Activated T-cell treated with anti-CD3 and anti-CD28 coated beads, Interleukin-2, amount 50 U/mL, for 1 hour (primary cell): Measurements from ENCODE around the gene THRB.
"Not testable (repeated sequence)": the region's sequence is repeated elsewhere in the genome, so short reads cannot be mapped to it uniquely, and the experiment has no call there.

ENCODE experiments used
- DNase-seq: peaks from one replicate; pipeline ENCODE4 v3.0.0-alpha.2; 2020

Gene THRB

DNA sequence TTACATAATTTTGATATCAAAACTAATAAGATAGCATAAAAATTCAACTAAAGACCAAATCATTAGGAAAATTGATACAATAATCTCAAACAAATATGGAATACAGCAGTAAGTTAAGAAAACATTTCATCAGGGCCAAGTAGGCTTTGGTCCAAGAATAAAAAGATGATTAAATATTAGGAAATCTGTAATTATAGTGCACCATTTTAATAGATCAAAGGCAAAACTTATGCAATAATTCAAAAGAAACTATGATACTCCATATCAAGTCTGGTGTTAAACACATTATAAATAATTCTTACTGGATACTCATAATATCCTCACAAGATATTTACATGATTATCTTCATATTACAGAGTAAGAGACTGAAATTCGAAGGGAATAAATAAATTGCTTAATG is 51.2 kb downstream of the THRB start:
- no peak for DNase-seq

DNA sequence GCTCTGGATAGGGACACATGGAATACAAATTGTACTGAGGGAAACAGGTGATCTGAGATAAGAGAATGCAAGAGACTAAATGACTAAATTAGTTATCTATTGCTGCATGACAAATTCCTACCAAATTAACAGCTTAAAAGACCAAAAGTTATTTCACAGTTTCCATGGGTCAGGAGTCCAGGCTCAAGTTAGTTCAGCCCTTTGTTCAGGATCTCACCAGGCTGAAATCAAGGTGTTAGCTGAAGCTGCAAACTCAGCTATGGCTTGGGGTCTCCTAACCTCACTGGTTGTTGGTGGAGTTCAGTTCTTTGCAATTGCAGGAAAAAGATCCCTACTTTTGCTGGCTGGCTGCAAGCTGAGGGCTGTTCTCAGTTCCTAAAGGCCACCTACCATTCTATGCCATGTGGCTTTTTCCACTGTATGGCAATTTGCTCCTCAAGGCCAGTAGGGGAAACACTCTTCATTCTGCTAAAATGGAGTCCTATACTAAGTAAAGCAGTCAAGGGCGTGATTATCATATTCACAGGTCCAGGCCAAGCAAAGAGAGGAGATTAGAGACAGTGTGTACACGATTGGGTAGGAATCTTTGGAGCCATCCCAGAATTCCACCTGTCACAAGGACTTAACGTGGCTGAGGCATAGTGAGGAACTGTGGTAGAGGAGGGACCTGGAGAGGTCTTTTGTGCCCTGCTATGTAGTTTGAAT is 53.7 kb downstream of the THRB start:
- no peak for DNase-seq

DNA sequence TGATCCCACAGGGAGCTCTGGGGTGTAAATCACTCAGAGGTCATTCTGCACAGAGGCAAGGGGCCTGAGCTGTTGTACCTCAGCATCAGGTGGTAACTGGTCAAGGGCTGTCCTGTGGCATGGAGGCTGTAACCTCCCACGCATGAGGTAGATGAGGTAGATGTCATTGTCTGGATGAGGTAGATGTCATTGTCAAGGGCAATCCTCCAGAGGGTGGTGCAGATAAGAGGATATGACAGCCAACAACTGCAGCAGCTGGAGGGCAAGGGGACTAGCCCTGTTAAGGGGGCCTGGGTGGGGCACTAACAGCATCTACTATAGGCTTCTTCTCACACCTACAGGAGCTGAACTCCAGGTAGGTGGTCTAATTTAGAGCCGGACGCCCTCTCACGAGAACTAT is 55.6 kb downstream of the THRB start:
- no peak for DNase-seq

DNA sequence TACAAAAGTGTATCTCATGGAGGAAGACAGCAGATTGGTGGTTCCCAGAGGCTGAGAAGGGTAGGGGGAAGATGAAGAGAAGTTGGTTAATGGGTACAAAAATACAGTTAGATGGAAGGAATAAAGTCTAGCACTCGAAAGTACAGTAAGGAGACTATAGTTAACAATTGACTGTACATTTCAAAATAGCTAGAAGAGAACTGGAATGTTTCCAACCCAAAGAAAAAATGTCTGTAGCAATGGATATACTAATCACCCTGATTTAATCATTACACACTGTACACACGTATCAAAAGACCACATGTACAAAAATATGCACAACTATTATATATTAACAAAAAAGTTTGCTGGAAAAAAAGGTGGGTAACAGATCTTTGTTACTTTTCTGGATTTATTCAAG is 57.3 kb downstream of the THRB start:
- DNase-seq, result no peak

DNA sequence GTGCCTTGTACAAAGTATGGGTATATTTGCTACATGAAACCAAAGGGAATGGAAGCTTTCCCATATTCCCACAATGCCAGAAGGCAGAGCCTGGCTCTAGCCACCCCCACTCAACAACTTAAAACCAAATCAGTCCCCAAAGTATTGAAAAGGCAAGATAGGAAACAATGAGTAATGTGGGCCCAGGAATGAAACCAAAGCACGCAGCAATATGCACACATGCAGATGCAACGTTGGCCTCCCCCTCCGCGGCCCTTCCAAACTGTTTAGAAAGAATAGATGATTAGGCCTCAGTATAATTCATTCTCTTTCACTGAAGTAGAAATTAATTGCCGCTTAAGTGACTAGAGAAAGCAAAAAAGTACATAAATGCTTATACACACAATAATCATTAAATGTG is 59.1 kb downstream of the THRB start:
- no peak for DNase-seq

DNA sequence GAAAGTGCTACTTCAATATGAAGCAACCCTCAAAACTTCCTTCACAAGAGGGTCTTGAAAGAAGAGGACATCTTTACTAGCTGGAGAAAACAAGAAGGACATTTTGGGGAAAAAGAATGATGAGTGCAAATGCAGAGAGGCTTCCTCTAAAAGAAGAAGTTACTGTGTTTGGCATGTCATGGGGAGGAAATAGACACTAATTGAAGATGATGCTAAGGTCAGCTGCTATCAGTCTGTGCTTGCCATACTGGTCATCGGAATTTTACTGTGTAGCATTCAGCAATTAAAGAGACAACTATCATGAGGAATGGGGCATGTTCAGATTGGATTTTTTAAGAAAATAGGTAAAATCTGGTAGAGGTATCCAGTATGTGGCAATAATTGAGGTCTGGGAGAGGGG is 60.0 kb downstream of the THRB start:
- no peak for DNase-seq

DNA sequence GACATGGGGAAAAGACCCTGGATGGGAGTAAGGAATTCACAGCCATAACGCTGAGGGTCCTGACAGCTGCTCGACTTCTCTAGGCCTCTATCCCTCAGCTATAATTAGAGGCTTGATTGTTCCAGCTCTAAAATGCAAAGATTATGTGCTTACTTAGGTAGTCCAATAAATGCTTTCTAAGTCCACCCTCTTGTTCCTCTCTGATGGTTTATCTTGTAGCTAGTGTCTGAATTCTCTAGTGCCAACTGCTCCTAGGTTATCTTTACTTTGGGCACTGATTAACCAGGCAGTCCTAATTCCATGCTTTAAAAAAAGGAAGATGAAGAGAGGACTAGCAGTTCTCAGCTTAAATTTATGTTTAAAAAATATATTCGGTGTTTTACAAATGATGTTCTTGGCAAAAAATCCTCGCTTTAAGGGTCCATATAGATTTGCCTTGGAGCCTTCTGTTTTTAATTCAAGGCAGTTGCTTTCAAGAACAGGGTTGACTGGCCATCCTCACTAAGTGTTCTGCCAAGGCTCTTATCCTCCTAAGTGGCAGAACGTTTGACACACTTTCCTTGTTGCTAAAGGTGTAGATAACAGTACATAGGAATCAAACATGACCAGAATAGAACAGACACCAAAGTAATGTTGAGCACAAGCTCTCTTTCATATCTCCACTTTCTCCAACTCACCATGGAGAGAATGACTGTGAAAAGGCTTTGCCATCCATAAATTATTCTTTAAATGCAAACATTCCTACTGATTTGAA is 60.6 kb downstream of the THRB start:
- DNase-seq, result no peak

DNA sequence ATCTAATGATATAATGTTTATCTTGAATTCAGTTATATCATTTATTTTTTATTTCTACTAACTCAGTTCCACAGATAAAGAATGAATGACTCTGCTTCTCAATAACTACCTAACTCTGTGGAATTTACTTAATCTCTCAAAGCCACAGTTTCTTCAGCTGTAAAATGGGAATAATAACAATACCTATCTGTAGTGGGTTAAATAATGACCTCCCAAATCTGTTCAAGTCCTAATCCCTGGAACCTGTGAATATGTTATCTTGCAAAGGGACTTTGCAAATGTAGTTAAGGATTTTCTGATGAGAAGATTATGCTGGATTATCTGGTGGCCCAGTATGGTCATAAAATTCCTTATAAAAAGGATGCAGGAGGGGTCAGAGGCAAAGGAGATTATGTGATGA is 61.7 kb downstream of the THRB start:
- DNase-seq, result no peak

DNA sequence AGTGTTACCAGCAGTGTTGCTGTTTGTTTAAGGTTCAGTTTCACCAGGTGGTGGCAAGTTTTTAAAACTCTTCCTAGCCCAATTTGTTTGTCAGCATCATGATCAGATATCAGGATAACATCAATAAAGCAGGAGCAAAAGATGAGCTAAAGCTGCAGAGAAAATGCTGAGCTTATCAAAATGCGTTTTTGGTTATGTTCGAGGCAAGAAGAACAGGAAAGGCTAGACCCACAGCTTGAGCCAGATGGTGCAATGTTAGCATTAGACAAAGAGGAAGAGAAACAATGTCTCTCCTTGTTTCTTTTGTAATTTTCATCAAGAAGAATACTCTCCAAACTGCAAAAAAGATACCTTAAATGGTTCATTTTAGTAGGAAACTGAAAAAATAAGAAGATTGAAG is 66.2 kb downstream of the THRB start:
- no peak for DNase-seq

DNA sequence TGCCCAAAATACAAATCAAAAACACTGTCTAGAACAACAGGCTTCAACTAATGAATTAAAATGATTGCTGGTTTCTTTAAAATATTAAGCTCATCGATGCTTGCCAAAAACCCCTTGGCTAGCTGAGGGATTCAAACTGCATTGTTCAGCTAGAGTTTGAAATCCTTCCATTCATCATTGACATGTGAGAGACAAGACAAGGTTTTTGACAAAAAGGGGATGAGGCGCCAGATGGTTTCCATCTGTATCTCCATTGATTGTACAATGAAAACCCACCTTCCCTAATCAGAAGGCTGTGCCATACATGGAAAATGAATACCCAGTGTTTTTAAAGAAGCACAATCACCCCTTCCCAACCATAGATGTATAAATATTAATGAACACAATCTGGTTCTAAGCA is 67.8 kb downstream of the THRB start:
- DNase-seq, result no peak

DNA sequence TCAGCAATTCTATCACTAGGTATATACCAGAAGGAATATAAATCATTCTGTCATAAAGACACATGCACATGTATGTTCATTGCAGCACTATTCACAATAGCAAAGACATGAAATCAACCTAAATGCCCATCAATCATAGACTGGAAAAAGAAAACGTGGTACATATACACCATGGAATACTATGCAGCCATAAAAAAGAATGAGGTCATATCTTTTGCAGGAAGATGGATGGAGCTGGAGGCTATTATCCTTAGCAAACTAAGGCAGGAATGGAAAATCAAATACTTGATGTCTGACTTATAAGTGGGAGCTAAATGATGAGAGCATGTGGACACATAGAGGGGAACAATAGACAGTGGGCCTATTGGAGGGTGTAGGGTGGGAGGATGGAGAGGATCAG is 73.8 kb downstream of the THRB start:
- not testable (repeated sequence) for DNase-seq

DNA sequence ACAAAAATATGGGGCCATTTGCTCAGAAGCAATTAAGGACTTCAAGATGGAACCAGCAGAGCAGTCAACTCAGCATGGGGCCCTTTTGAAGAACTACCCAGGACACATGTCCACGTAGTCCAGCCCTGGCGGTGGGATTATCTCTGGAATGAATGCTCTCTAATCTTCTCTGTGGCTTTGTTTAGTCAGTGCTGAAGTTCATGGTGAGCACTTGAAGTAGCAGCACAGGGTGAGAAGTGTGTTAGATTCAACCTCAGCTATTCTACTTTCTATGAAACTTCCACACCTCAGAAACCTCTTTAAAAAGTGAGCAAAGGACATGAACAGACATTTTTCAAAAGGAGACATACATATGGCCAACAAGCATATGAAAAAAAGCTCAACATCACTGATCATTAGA is 74.4 kb downstream of the THRB start:
- DNase-seq, result no peak

DNA sequence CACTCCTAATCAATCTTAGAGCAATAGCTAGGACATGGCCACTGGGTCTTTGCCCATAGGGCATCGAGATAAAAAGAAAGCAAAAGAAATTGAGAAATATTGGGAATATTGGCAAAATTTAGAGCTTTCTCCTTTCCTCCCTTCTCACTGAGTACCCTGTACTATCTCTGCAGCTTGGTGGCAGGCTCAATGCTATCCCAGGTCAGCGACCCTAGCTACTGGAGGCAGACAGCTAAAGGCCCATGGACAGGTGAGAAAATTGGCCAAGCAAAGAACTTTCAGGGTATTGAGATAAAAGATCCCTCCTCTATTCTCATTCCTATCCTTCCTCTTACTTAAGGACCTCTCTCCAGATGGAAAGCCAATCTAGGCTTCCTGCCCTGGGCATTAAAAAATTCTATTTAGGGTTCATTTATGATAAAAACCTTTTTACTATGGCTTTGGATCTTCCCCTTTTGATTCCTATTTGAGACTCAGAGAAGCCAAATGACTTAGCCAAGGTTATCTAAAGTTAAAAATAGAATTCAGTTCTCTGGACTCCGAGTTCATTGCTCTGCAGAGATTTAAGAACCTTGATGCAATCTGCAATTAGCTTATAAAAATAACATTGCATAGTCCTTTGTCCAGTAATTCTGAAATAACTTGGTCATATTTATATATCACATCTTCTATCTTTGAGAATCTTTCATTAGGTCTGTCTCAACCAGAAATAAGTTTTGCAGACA is 75.4 kb downstream of the THRB start:
- no peak for DNase-seq

DNA sequence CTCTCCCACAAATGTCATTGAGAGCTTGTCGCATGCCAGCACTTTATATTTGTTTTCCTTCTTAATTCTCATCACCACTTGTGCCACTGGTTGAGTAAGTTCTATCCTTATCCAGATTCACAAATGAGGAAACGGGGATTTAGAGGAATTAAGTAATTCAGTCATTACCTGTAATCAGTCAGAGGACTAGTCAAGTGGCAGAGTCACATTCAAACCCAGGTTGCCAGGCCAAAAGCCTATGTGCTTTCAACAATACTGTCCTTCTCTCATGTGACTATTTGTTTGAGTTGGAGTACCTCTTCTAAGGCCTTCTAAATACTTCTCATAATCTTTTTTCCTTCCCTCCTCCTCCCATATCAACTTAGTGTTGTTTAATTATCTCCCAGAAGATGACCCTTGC is 76.9 kb downstream of the THRB start:
- no peak for DNase-seq

DNA sequence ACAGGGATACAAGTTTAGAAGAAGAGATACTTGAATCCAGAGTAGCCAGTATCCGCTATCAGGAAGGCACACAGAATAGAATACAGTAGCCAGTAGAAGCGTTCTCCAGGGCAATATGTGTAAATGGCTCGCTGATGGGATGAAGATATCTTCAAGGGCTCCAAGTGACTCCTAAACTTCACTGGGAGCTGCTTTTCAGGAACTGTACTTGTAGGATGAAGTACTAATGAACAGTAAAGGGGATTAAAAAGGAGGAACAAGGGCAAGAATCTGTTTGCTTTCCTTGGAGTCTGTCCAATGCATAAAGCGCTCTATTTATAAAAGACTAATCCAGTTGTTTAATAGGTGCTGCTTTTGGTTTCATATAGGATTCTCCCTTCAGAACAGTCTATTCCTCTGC is 78.4 kb downstream of the THRB start:
- DNase-seq, result no peak

DNA sequence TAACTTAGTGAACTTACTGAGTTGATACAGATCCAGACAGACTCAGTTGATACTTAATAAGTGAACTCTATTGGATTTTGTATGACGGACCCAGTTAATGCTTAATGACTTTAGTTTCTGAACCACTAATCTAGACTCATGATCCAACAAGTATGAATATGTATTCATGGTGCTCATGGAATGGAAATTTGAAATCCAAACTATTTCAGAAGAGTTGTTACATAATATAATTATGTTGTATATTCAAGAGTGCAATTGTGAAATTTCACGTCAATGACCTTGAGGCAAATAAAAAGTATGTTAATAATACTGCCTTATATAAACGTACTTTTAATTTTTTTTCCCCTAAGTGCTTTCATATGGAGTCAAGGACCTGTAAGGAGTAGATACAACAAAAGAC is 78.8 kb downstream of the THRB start:
- no peak for DNase-seq

DNA sequence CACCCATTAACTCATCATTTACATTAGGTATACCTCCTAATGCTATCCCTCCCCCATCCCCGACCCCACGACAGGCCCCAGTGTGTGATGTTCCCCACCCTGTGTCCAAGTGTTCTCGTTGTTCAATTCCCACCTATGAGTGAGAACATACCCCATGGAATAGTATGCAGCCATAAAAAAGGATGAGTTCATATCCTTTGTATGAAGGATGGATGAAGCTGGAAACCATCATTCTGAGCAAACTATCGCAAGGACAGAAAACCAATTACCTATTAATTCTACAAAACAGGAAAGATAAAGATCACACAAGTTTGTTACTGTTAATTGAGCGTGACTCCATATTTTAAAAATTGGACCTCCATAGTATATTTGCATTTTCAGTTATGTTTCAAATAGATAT is 81.0 kb downstream of the THRB start:
- DNase-seq, result not testable (repeated sequence)

DNA sequence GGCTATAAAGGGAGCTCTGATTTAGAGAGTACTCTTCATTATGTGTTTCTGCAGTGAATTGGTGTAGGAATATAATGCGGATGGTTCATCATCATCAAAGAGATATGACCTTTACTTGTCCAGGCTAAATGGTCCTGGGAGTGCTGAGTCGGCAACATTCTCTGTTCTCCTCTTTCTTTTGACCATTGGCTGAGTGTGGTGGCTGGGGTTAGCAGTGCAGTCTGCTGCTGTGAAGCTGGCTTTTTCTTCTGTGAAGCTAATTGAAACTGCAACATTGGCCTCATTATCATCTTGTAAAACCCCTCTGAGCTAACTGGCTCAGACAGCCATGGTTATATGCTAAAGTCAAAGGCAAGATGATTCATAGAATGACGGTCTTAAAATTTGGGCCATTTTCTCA is 83.8 kb downstream of the THRB start:
- no peak for DNase-seq

DNA sequence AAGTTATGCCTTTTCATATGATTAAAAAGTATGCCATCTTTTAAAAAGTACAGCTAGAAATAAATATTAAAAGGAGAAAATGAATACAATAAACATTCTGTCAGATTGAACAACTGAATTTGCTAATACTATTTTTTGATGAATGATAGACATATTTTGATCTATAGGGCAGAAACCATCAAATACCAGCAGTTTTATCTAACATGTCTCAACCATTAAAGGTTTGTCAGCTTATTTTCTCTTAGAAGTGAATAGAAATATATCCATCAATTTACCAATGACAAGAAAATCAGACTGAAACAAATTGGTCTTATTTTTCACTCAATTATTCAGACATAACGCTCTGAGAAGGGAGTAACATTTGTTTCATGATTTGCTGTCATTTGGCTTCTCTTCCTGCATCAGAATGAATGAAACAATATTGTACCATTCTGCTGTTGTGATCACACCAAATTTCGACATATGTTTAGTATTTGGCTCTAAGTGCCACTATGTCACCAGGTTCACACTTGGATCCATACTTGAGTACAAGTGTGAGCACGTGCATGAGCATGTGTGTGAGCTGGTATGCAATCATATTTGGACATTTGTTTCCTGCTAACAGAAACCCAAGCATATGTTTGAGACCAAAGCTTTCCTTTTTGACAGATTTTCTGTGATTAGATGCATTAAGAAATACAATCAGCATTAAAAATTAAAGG is 86.5 kb downstream of the THRB start:
- DNase-seq, result no peak

DNA sequence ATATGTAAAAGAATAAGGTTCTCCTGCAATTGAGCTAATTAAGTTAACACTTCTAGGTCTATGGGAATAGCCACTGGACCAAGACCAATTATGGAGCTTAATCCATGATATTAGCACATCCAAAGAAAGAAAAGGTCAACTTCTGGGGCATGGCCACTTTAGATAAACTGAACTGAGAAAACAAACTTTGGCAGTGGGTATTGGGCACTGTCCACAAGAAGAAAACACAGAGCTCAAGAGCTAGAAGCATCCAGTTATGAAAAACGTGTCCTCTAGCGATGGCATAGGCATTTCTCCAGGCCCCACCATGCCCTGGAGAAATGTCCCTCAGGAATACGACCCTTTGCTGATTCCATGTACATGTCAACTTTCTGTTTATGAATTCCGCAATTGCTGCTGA is 87.8 kb downstream of the THRB start:
- no peak for DNase-seq

DNA sequence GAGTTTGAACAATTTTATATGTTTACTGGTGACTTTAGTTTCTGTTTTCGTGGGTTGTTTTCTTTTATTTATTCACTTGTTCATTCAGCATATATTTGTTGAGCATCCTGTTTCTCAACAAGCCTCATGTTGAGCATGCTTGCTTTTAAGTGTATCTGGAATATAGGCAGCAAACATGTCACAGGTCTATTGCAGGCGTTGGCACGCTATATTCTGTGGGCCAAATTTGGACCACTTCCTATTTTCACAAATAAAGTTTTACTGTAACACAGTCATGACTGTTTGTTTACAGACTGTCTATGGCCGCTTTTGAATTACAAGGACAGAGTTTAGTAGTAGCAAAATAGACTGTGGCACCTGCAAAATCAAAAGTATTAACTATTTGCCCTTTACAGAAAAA is 89.6 kb downstream of the THRB start:
- no peak for DNase-seq

DNA sequence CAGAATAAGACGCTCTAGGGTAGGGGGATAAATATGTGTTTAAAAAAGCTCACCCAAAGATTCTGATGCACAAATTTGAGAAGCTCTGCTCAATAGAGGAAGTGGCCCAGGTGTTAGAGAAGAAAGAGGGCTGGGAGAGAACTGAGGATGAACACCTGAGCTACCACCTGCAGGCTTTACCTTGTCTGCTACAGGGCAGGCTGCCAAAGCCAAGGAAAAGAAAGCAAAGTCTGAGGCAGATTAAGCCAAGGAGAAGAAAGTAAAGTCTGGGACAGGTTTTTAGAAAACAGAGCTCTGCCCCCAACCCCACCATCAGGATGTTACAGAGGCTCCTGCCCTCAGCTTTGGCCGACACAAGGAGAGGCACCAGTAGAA is 92.9 kb downstream of the THRB start:
- no peak for DNase-seq

DNA sequence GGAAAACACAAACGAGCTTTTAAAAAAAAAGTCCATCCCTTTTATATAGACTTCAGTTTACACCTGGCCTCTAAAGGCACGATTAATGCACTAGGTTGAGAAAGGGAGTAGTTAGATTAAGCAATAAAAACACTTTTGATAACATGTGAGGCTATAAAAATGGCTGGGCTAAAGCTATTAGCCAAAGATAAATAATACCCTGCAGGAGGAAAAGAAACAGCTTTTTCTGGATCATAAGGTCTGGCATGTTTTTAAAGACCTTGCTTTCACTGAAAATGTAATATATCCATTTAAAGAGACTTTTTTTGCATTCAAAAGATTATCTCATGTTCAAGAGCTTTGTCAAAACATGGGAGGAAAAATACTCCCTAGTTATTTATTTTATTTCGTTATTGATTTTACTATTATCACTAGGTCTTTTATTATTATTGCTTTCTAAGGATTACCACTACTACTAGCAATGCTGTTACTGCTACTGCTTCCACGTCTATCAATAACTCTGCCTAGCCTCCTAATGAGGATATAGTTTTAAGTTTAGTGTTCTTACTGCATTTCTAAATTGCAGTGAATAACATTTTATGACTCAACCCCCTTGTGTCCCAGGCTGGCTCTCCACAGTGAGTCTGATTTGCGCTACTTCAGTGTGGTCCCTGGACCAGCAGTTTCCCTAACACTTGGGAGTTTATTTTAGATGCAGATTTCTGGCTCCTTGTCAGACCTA is 93.4 kb downstream of the THRB start:
- no peak for DNase-seq
